Measurements from ENCODE around the gene EMP3.
A peak's percentile ranks its signal among the peaks of the same experiment; 100 is the strongest.

EMP3 gene

DNA sequence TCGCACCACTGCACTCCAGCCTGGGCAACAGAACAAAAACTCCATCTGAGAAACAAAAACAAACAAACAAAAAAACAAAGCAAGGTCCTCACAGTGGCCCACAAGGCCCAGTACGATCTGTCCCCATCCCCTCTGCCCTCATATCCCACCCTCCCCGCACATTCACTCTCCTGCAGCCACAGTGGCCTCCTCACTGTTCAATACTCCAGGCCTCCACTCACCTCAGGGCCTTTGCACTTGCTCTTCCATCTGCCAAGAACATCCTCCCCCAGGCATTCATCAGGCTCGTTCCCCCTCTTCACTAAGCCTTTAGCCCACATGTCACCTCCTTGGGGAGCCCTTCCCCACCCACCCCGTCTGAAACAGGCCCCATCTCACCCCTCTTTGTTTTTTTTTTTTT is 33.8 kb downstream of the EMP3 start:
- TF ChIP-seq, protein P1, sequence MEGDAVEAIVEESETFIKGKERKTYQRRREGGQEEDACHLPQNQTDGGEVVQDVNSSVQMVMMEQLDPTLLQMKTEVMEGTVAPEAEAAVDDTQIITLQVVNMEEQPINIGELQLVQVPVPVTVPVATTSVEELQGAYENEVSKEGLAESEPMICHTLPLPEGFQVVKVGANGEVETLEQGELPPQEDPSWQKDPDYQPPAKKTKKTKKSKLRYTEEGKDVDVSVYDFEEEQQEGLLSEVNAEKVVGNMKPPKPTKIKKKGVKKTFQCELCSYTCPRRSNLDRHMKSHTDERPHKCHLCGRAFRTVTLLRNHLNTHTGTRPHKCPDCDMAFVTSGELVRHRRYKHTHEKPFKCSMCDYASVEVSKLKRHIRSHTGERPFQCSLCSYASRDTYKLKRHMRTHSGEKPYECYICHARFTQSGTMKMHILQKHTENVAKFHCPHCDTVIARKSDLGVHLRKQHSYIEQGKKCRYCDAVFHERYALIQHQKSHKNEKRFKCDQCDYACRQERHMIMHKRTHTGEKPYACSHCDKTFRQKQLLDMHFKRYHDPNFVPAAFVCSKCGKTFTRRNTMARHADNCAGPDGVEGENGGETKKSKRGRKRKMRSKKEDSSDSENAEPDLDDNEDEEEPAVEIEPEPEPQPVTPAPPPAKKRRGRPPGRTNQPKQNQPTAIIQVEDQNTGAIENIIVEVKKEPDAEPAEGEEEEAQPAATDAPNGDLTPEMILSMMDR (conservative IDR thresholded peaks at IDR 0.05; ENCODE audit: low read length), result no peak
- no peak for TF ChIP-seq EZH2phosphoT487 (IDR thresholded peaks at IDR 0.05; ENCODE audit: borderline replicate concordance)
- Histone ChIP-seq H3K79me2 (ENCODE audit: insufficient read depth, low read length) (peaks cover 4% of the 10 kb centered on the region; the same call in 1 of the 2 replicates), H3K4me1 (ENCODE audit: insufficient read depth, low read length, poor library complexity, severe bottlenecking) (peaks cover 6% of the 10 kb centered on the region), H3K4me2 (ENCODE audit: low read depth, low read length, poor library complexity, severe bottlenecking) (no peak overlapping the region), H3K9me3 (ENCODE audit: insufficient read depth, low read depth, low read length) (no peaks in the 10 kb centered on the region), H3K4me3 (ENCODE audit: low read length, poor library complexity, severe bottlenecking) (no peak overlapping the region), H3F3A (ENCODE audit: low read depth) (no peaks in the 10 kb centered on the region), H3K36me3 (ENCODE audit: insufficient read depth, low read length) (no peaks in the 10 kb centered on the region), H3K9me2 (replicated peaks; ENCODE audit: low read depth, low read length) (no peaks in the 10 kb centered on the region), H4K20me1 (ENCODE audit: insufficient read depth, low read length, poor library complexity, severe bottlenecking) (no peaks in the 10 kb centered on the region), H3K27me3 (ENCODE audit: insufficient read depth, low read length, poor library complexity, severe bottlenecking) (no peaks in the 10 kb centered on the region), H2AFZ (ENCODE audit: low read length) (no peak overlapping the region), H3K9ac (ENCODE audit: low read depth, low read length, poor library complexity, severe bottlenecking) (no peak overlapping the region)

DNA sequence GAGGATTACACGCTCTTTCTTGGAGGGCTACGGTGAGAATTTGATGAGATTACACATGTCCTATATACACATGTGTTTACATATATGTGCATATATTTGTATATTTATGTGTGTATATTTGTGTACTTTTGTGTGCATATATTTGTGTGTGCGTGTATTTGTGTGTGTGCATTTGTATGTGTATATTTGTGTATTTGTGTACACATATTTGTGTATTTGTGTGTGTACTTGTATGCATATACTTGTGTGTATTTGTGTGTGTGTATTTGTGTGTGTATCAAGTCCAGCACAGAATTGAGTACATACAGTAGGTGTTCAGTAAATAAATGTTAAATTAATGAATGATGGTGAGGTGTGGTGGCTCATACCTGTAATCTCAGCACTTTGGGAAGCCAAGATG is 36.6 kb downstream of the EMP3 start:
- peaks cover 13% of the 10 kb centered on the region for H3K4me1 ChIP-seq (ENCODE audit: insufficient read depth, low read length, poor library complexity, severe bottlenecking)
- H3K9me2 ChIP-seq (replicated peaks; ENCODE audit: low read depth, low read length), result no peaks in the 10 kb centered on the region
- no peak overlapping the region for H3K4me3 ChIP-seq (ENCODE audit: low read length, poor library complexity, severe bottlenecking)
- no peaks in the 10 kb centered on the region for H3K9me3 ChIP-seq (ENCODE audit: insufficient read depth, low read depth, low read length)
- H3K79me2 ChIP-seq (ENCODE audit: insufficient read depth, low read length), result peaks cover 4% of the 10 kb centered on the region; the same call in 1 of the 2 replicates
- no peaks in the 10 kb centered on the region for H3K27me3 ChIP-seq (ENCODE audit: insufficient read depth, low read length, poor library complexity, severe bottlenecking)
- H3K9ac ChIP-seq (ENCODE audit: low read depth, low read length, poor library complexity, severe bottlenecking), result no peak overlapping the region
- no peaks in the 10 kb centered on the region for H3K36me3 ChIP-seq (ENCODE audit: insufficient read depth, low read length)
- no peaks in the 10 kb centered on the region for H3F3A ChIP-seq (ENCODE audit: low read depth)
- no peaks in the 10 kb centered on the region for H4K20me1 ChIP-seq (ENCODE audit: insufficient read depth, low read length, poor library complexity, severe bottlenecking)
- no peak overlapping the region for H2AFZ ChIP-seq (ENCODE audit: low read length)
- no peak overlapping the region for H3K4me2 ChIP-seq (ENCODE audit: low read depth, low read length, poor library complexity, severe bottlenecking)
- no peak for TF ChIP-seq EZH2phosphoT487 (IDR thresholded peaks at IDR 0.05; ENCODE audit: borderline replicate concordance)
- TF ChIP-seq, protein P1 (conservative IDR thresholded peaks at IDR 0.05; ENCODE audit: low read length), result no peak

DNA sequence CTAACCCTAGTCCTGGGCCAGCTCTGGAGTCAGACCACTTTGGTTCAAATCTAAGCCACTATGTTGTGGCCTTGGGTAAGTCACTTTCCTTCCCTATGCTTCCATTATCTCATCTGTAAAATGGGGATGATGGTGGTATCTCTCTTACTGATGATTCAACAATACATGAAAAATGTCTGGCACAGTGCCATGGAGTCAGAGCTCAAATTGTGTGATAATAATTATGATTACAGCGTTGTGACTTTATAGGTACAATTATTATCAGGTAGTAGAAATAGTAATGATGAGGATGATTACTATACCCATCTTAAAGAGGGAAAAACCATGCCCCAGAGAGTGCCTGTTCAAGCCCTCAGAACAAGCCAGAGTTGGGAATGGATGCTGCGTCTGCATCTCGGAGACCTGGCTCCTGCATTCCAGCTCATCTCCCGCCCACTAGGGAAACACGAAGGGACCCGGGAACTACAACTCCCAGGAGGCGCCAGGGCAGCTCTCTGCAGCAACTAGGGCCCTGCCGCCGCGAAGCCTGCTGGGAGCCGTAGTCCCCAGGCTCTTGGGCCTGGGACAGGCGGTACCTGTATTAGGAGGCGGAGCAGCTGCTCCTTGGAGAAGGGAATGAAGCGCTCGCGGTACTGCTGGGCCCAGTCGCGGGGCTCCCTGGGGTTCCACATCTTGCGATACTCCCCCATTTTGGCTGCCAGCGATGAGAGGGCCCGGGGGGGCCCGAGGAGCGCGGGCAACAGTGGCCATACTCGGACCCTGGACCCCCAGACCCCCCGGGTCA is 37.6 kb downstream of the EMP3 start:
- Histone ChIP-seq H3K9ac (ENCODE audit: low read depth, low read length, poor library complexity, severe bottlenecking) (peak overlapping the region; percentile 99), H3K79me2 (ENCODE audit: insufficient read depth, low read length) (peaks cover 4% of the 10 kb centered on the region; the same call in 1 of the 2 replicates), H3K4me3 (ENCODE audit: low read length, poor library complexity, severe bottlenecking) (peak overlapping the region; percentile 90), H4K20me1 (ENCODE audit: insufficient read depth, low read length, poor library complexity, severe bottlenecking) (no peaks in the 10 kb centered on the region), H2AFZ (ENCODE audit: low read length) (peak overlapping the region; percentile 77), H3K4me2 (ENCODE audit: low read depth, low read length, poor library complexity, severe bottlenecking) (peak overlapping the region; percentile 93), H3K36me3 (ENCODE audit: insufficient read depth, low read length) (no peaks in the 10 kb centered on the region), H3F3A (ENCODE audit: low read depth) (no peaks in the 10 kb centered on the region), H3K27me3 (ENCODE audit: insufficient read depth, low read length, poor library complexity, severe bottlenecking) (no peaks in the 10 kb centered on the region), H3K9me2 (replicated peaks; ENCODE audit: low read depth, low read length) (no peaks in the 10 kb centered on the region), H3K9me3 (ENCODE audit: insufficient read depth, low read depth, low read length) (no peaks in the 10 kb centered on the region), H3K4me1 (ENCODE audit: insufficient read depth, low read length, poor library complexity, severe bottlenecking) (peaks cover 13% of the 10 kb centered on the region)
- no peak for TF ChIP-seq EZH2phosphoT487 (IDR thresholded peaks at IDR 0.05; ENCODE audit: borderline replicate concordance)

DNA sequence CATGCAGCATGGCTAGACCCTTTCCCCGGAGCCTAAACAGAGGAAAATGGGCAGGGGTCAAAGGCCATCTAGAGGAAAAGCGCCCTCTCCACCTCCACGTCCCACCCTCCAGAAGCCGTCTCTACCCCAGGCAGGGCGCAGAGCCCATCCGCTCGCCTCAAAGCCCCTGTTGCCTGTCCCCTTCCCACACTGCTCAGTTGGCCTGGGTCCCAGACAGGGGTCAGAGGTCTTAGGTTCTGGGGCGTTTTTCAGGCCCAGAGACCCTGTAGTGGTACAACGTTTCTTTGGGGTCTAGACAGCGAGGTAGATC is 38.1 kb downstream of the EMP3 start:
- Histone ChIP-seq H3K9ac (ENCODE audit: low read depth, low read length, poor library complexity, severe bottlenecking) (peak overlapping the region; percentile 99), H3K36me3 (ENCODE audit: insufficient read depth, low read length) (no peaks in the 10 kb centered on the region), H3K4me3 (ENCODE audit: low read length, poor library complexity, severe bottlenecking) (peak overlapping the region; percentile 90), H3K9me3 (ENCODE audit: insufficient read depth, low read depth, low read length) (no peaks in the 10 kb centered on the region), H4K20me1 (ENCODE audit: insufficient read depth, low read length, poor library complexity, severe bottlenecking) (no peaks in the 10 kb centered on the region), H3K4me2 (ENCODE audit: low read depth, low read length, poor library complexity, severe bottlenecking) (peak overlapping the region; percentile 93), H2AFZ (ENCODE audit: low read length) (peak overlapping the region; percentile 77), H3K4me1 (ENCODE audit: insufficient read depth, low read length, poor library complexity, severe bottlenecking) (peaks cover 13% of the 10 kb centered on the region), H3K79me2 (ENCODE audit: insufficient read depth, low read length) (peaks cover 4% of the 10 kb centered on the region; the same call in 1 of the 2 replicates), H3K9me2 (replicated peaks; ENCODE audit: low read depth, low read length) (no peaks in the 10 kb centered on the region), H3K27me3 (ENCODE audit: insufficient read depth, low read length, poor library complexity, severe bottlenecking) (no peaks in the 10 kb centered on the region), H3F3A (ENCODE audit: low read depth) (no peaks in the 10 kb centered on the region)
- TF ChIP-seq, protein P1 (conservative IDR thresholded peaks at IDR 0.05; ENCODE audit: low read length), result no peak
- TF ChIP-seq EZH2phosphoT487 (IDR thresholded peaks at IDR 0.05; ENCODE audit: borderline replicate concordance), result no peak
